Osteocyte (in vitro differentiated cells): Measurements from ENCODE around the gene KIF1A. TPM values are rescaled to one million over a fixed set of nuclear protein-coding genes. Genes with fewer than 3 reads are reported as not detected.

ENCODE experiments used
- DNase-seq: peaks from one replicate; pipeline ENCODE4 v3.0.0; 2021; ENCODE audit warnings: mixed read lengths; ENCODE audit not compliant: unreplicated experiment; ENCODE audit errors: extremely low spot score
- H3K27ac Mint-ChIP-seq: one replicate; pipeline ENCODE4 v1.8.0; 2021; ENCODE audit warnings: mild to moderate bottlenecking, mixed read lengths; ENCODE audit not compliant: unreplicated experiment
- H3K27me3 Mint-ChIP-seq: one replicate; pipeline ENCODE4 v1.8.0; 2021; ENCODE audit warnings: mixed read lengths; ENCODE audit not compliant: unreplicated experiment
- H3K36me3 Mint-ChIP-seq: one replicate; pipeline ENCODE4 v1.8.0; 2021; ENCODE audit warnings: mixed read lengths; ENCODE audit not compliant: unreplicated experiment
- H3K4me1 Mint-ChIP-seq: one replicate; pipeline ENCODE4 v1.8.0; 2021; ENCODE audit warnings: mixed read lengths; ENCODE audit not compliant: unreplicated experiment
- H3K4me3 Mint-ChIP-seq: one replicate; pipeline ENCODE4 v1.8.0; 2021; ENCODE audit warnings: mild to moderate bottlenecking, moderate library complexity, mixed read lengths; ENCODE audit not compliant: unreplicated experiment
- H3K9me3 Mint-ChIP-seq: one replicate; pipeline ENCODE4 v1.8.0; 2021; ENCODE audit warnings: mixed read lengths; ENCODE audit not compliant: unreplicated experiment
- CTCF ChIP-seq: fragments of 200-600 bp; sonication (generic); IDR thresholded peaks from 2 replicates; pipeline ENCODE4 v1.5.0; 2021; ENCODE audit warnings: antibody characterized with exemption, mild to moderate bottlenecking, moderate library complexity
- total RNA-seq: library from RNA; stranded (reverse); gene quantifications from 2 replicates; pipeline ENCODE4 v1.2.1, GENCODE V29; 2021

The KIF1A gene
- total RNA-seq, 1 donor from 2014 or later, result 5.6 TPM

DNA sequence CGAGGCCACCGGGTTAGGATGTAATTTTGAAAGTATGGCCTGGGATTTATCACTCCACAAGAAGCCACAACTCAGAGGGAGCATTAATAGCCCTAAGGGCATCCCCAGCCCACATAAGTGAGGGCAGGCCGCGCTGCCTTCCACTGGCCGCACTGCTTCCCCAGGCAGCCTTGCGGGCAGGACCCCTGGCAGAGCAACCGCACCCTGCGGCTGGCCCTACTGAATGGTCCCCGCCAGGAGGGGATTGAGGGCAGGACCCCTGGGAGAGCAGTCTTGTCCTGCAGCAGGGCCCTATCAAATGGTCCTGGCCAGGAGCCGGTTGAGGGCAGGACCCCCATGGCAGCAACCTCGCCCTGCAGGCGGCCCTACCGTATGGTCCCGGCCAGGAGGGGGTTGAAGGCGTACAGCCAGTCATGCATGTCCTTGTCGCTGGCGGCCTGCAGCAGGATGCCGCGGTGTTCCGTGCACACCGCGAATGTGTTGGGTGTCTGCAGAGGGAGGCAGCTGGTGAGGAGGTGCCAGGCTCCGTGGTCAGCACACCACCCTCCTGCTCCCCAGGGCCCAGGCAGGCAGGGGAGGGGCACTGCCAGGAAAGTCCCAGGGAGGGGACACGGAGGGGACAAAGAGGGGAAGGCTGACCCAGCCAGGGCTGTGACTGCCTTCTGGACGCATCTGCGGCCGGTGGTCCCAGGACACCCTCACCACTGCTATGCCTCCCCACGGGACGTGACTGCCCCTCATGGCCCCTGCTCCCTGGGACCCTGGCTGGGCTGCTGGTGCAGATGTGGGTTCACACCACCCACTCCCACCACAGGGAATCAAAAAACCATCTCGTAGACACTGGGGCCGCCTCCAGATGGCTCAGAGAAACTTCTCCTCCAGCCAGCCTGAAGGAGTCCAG lies 102.1 kb downstream of the KIF1A start:
- Mint-ChIP-seq H3K4me3 (no peak overlapping the region), H3K27me3 (peaks cover 2% of the 10 kb centered on the region), H3K9me3 (no peaks in the 10 kb centered on the region), H3K27ac (no peak overlapping the region), H3K36me3 (no peaks in the 10 kb centered on the region), H3K4me1 (no peaks in the 10 kb centered on the region)
- TF ChIP-seq CTCF, result no peak
- no peak for DNase-seq

GRCh38 chr2:240717181-240717641 lies 102.8 kb downstream of the KIF1A start:
- H3K36me3 Mint-ChIP-seq, result no peaks in the 10 kb centered on the region
- H3K9me3 Mint-ChIP-seq, result no peaks in the 10 kb centered on the region
- DNase-seq, result no peak
- H3K4me3 Mint-ChIP-seq, result no peak overlapping the region
- H3K4me1 Mint-ChIP-seq, result no peaks in the 10 kb centered on the region
- TF ChIP-seq CTCF, result no peak
- no peak overlapping the region for H3K27ac Mint-ChIP-seq
- peaks cover 2% of the 10 kb centered on the region for H3K27me3 Mint-ChIP-seq

DNA sequence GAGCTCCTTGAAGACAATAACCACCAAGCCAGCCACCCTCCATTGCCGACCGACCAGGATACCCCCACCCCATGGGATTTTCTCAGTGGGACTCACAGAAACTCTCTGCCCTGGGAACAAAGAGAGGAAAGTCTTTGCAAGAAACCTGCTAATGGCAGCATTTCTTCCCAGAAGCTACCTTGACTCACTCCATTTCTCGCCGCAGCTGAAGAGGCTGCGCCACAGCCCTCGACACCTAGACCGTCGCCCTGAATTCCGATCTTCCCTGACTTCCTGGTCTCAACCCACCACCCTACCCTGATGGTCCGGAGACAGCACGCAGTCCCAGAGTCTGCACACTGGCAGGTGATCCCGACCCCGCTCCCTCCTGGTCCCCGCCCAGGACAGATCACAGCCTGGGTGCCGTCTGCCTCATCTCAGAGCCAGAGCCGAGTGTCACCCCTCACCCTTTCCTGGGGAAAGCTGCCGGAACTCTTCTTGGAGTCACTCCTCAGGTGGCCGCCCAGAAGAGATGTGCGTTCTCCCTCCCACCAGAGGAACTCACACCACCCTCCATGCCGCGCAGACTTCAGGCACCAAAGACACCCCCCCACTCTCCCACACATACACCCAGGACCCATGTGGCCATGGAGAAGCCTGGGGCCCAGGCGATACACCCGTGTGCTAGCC lies 103.8 kb downstream of the KIF1A start:
- no peaks in the 10 kb centered on the region for H3K4me1 Mint-ChIP-seq
- no peak for DNase-seq
- H3K27me3 Mint-ChIP-seq, result peaks cover 2% of the 10 kb centered on the region
- H3K27ac Mint-ChIP-seq, result no peak overlapping the region
- H3K9me3 Mint-ChIP-seq, result no peaks in the 10 kb centered on the region
- no peak overlapping the region for H3K4me3 Mint-ChIP-seq
- TF ChIP-seq CTCF, result no peak
- no peaks in the 10 kb centered on the region for H3K36me3 Mint-ChIP-seq

DNA sequence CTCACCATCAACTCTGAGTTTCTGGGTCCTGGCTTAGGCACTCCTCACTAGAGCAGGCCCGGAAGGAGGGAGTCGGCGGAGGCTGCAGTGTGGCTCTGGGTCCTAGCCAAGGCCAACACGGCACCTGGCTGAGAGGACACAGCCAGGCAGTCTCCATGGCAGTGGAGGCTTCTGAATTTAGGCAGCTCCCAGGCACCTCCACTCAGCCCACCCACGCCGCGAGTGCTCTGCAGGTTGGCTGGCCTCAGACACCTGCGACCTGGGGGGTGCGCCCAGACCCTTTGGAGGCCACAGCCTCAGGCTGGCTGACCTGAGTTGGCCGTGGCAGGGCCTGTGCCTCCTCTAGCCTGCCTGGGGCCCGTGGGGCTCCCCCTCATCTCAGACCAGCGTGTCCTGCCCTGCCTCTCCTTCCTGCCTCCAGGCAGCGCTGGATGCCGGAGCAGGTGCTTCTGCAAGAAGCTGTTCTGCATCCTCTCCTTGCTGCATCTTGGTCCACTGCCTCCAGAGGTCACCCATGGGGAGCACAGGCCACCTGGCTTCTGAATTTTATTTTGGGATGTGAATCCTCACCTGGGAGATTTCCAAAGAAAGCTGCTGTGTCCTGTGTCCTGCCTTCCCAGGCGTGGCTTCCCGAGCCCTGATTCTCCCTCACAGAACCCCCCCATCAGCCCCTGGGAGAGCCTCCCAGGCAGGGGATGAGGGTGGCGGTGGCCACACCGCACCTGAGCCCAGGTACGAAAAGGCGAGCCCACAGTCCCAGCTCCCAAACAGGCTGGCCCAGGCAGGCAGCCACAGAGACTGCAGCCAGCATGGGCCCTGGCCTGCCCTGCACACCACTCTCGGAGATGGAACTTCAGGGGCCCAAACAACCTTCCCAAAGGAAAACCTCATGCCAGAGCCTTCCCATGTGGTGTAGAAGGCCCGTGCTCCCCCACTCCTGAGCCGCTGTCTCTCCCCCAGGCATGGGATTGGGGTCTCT lies 105.0 kb downstream of the KIF1A start:
- H3K4me1 Mint-ChIP-seq, result no peaks in the 10 kb centered on the region
- no peak for TF ChIP-seq CTCF
- DNase-seq, result no peak
- H3K27me3 Mint-ChIP-seq, result no peaks in the 10 kb centered on the region
- no peak overlapping the region for H3K27ac Mint-ChIP-seq
- H3K4me3 Mint-ChIP-seq, result no peak overlapping the region
- H3K9me3 Mint-ChIP-seq, result no peaks in the 10 kb centered on the region
- no peaks in the 10 kb centered on the region for H3K36me3 Mint-ChIP-seq
